Neural crest cell (in vitro differentiated cells): ENCODE measurements around the gene ZCCHC7. TPM values are rescaled to one million over a fixed set of nuclear protein-coding genes. Genes with fewer than 3 reads are reported as not detected.
A peak's percentile ranks its signal among the peaks of the same experiment; 100 is the strongest.

Source experiments
- DNase-seq: peaks from one replicate; pipeline ENCODE4 v3.0.0; 2021; ENCODE audit warnings: low read depth, mixed read lengths, low spot score
- H3K27ac Mint-ChIP-seq: one replicate; pipeline ENCODE4 v1.8.0; 2021; ENCODE audit warnings: mild to moderate bottlenecking, mixed read lengths; ENCODE audit not compliant: unreplicated experiment
- H3K27me3 Mint-ChIP-seq: 2 replicates; pipeline ENCODE4 v1.8.0; 2021; ENCODE audit warnings: low read depth, mild to moderate bottlenecking, mixed read lengths
- H3K36me3 Mint-ChIP-seq: 2 replicates; pipeline ENCODE4 v1.8.0; 2021; ENCODE audit warnings: low read depth, mild to moderate bottlenecking, mixed read lengths
- H3K4me1 Mint-ChIP-seq: 2 replicates; pipeline ENCODE4 v1.8.0; 2021; ENCODE audit warnings: mixed read lengths
- H3K4me3 Mint-ChIP-seq: one replicate; pipeline ENCODE4 v1.8.0; 2021; ENCODE audit warnings: mild to moderate bottlenecking, mixed read lengths
- H3K9me3 Mint-ChIP-seq: 2 replicates; pipeline ENCODE4 v1.8.0; 2021; ENCODE audit warnings: mixed read lengths
- total RNA-seq: library from RNA; stranded (reverse); gene quantifications from 2 replicates; pipeline ENCODE4 v1.2.1, GENCODE V29; 2021
- TF ChIP-seq, protein P1 (sequence below): fragments of 200-600 bp; sonication (generic); conservative IDR thresholded peaks from 2 replicates; pipeline ENCODE4 v1.5.0; 2021; ENCODE audit warnings: antibody characterized with exemption, mild to moderate bottlenecking

ZCCHC7 gene
- total RNA-seq, 1 donor from 2014 or later, result 21.6 TPM

DNA sequence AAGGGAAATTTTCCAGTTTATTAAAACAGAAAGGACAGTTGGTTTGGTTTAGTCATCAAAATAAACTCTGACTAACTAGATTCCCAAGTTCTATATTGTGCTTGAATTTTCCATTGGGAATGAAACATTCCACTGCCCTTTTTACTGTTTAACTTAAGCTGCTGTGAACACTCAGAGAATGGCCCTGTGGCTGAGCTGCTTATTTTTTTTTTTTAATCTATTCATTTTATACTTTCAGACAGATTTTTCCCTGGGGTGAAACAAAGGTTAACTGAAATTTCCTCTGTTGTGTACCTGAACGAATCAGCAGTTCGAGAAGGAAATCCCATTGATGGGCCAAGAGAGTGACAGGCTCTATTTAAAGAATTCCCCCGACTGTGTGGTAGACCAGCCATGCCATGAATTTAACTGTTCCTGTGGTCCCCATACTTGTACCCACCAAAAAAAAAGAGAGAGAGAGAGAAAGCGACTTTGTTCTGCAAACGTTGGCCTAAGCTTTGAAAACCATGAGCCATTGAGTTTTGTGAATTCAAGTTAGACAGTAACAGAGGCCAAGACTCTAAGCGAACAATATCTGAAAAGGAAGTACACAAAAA is 163.5 kb downstream of the ZCCHC7 start:
- Mint-ChIP-seq H3K9me3 (no peaks in the 10 kb centered on the region), H3K27ac (peak overlapping the region; percentile 36), H3K4me1 (peaks cover 36% of the 10 kb centered on the region), H3K4me3 (peak overlapping the region; percentile 0), H3K27me3 (no peaks in the 10 kb centered on the region), H3K36me3 (peaks cover 3% of the 10 kb centered on the region)
- DNase-seq, result no peak
- TF ChIP-seq, protein P1, sequence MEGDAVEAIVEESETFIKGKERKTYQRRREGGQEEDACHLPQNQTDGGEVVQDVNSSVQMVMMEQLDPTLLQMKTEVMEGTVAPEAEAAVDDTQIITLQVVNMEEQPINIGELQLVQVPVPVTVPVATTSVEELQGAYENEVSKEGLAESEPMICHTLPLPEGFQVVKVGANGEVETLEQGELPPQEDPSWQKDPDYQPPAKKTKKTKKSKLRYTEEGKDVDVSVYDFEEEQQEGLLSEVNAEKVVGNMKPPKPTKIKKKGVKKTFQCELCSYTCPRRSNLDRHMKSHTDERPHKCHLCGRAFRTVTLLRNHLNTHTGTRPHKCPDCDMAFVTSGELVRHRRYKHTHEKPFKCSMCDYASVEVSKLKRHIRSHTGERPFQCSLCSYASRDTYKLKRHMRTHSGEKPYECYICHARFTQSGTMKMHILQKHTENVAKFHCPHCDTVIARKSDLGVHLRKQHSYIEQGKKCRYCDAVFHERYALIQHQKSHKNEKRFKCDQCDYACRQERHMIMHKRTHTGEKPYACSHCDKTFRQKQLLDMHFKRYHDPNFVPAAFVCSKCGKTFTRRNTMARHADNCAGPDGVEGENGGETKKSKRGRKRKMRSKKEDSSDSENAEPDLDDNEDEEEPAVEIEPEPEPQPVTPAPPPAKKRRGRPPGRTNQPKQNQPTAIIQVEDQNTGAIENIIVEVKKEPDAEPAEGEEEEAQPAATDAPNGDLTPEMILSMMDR, result no peak

DNA sequence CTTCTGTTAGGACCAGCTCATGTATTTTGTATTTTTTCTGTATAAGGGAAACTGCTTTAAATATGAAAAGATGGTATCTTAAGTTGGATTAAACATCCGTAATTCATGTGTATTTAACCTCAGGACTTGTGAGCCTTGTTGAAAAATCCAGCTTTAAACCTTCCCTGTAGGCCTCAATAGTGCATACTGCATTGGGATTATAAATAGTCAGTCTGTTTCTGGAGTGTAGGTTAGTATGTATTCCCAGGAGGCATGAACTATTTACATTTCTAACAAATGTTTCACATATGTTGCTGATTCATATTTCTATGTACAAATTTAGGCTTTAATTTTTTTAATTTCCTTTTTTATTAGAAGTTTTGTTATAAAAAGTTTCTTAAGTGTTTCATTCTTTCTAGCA is 164.3 kb downstream of the ZCCHC7 start:
- Mint-ChIP-seq H3K27ac (no peak overlapping the region), H3K4me1 (peaks cover 37% of the 10 kb centered on the region), H3K36me3 (peaks cover 3% of the 10 kb centered on the region), H3K9me3 (no peaks in the 10 kb centered on the region), H3K27me3 (no peaks in the 10 kb centered on the region), H3K4me3 (no peak overlapping the region)
- TF ChIP-seq, protein P1, result no peak
- no peak for DNase-seq

DNA sequence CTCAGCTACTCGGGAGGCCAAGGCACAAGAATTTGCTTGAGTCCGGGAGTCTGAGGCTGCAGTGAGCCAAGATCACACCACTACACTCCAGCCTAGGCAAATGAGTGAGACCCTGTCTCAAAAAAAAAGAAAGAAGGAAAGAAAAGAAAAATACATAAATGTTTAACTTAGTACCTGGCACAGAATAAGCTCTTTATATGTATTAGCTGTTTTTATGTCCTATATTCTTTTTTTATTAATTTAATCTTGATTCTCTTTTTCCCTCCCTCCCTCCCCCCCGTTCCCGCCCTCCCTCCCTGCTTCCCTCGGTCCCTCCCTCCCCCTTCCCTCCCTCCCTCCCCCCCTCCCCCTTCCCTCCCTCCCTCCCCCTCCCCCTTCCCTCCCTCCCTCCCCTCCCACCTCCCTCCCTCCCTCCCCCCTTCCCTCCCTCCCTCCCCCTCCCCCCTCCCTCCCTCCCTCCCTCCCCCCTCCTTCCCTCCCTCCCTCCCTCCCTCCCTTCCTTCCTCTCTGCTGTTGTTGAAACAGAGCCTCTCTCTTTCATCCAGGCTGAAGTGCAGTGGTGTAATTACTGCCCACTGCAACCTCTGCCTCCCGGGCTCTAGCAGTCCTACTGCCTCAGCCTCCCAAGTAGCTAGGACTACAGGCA is 166.3 kb downstream of the ZCCHC7 start:
- Mint-ChIP-seq H3K27ac (no peak overlapping the region), H3K4me3 (no peak overlapping the region)

DNA sequence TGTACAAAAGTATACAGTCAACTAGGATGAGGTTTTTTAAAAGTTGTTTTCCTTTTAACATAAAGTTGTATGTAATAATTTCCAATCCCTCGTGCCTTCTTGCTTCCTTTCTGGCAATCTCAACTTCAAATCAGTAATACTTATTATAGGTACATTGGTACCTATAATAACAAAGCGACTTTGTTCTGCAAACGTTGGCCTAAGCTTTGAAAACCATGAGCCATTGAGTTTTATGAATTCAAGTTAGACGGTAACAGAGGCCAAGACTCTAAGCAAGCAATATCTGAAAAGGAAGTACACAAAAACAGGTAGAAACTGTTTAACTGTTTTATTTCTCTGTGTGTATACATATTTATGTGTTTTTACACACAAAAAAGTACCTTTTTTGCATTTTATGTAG is 166.9 kb downstream of the ZCCHC7 start:
- Mint-ChIP-seq H3K36me3 (peaks cover 3% of the 10 kb centered on the region), H3K27ac (no peak overlapping the region), H3K4me3 (no peak overlapping the region), H3K4me1 (peaks cover 37% of the 10 kb centered on the region), H3K27me3 (no peaks in the 10 kb centered on the region), H3K9me3 (no peaks in the 10 kb centered on the region)
- TF ChIP-seq, protein P1, result no peak
- DNase-seq, result no peak

More for the DNA sequence above, 166.3 kb downstream of the ZCCHC7 start:
- TF ChIP-seq, protein P1, result no peak
- H3K4me1 Mint-ChIP-seq, result peaks cover 37% of the 10 kb centered on the region
- no peak for DNase-seq
- no peaks in the 10 kb centered on the region for H3K9me3 Mint-ChIP-seq
- no peaks in the 10 kb centered on the region for H3K27me3 Mint-ChIP-seq
- peaks cover 3% of the 10 kb centered on the region for H3K36me3 Mint-ChIP-seq

DNA sequence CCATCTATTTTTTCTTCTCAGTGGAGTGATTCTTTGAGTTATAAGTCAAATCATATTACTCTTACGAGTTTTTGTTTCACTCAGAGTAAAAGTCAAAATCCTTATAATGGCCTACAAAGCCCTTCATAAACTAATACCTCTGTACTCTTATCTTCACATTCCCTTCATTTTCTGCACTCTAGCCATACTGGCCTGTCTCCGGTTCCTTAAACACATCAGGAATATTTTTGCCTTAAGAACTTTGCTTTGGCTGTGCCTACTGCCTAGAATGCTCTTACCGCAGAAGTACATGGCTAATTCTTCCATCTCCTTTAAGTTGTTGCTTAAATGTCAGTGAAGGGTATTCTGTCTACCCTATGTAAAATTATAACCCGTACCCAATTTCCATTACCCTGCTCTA is 169.3 kb downstream of the ZCCHC7 start:
- Mint-ChIP-seq H3K27ac (no peak overlapping the region), H3K36me3 (peaks cover 3% of the 10 kb centered on the region), H3K9me3 (no peaks in the 10 kb centered on the region), H3K4me1 (peaks cover 37% of the 10 kb centered on the region), H3K4me3 (no peak overlapping the region), H3K27me3 (no peaks in the 10 kb centered on the region)
- TF ChIP-seq, protein P1, result no peak
- DNase-seq, result no peak
